ENCODE data around the gene ZCCHC14.

GRCh38 chr16:87492291-87492630 is 563 bp downstream of the ZCCHC14 start:
- TF ChIP-seq EZH2phosphoT487 (IDR thresholded peaks at IDR 0.05; ENCODE audit: insufficient read depth, low read depth): no peak
- no peak for TF ChIP-seq EZH2 (IDR thresholded peaks at IDR 0.05; ENCODE audit: insufficient read depth, poor library complexity, severe bottlenecking)
